Measurements from ENCODE around the gene AGAP1.

GRCh38 chr2:236052926-236053821 is 559.3 kb downstream of the AGAP1 start:
- TF ChIP-seq POLR2A (IDR thresholded peaks at IDR 0.05): no peak
- TF ChIP-seq CTCF (IDR thresholded peaks at IDR 0.05): no peak

Data from heart left ventricle (tissue), 13 donors.